Mesenchymal stem cell (in vitro differentiated cells and primary cell): ENCODE data around the gene TENM3.

Experiments
- DNase-seq: peaks from one replicate; pipeline ENCODE4 v3.0.0-alpha.2; 2013
- H2AFZ ChIP-seq: one replicate; pipeline ENCODE4 v1.6.1; 2013; ENCODE audit warnings: low read depth, mild to moderate bottlenecking, control low read depth, inconsistent platforms, low read length, moderate library complexity
- H2AK5ac ChIP-seq: 2 replicates; pipeline ENCODE4 v1.6.1; 2013; ENCODE audit warnings: low read length, moderate library complexity, mild to moderate bottlenecking, inconsistent platforms; ENCODE audit not compliant: severe bottlenecking
- H2BK120ac ChIP-seq: one replicate; pipeline ENCODE4 v1.6.1; 2013; ENCODE audit warnings: low read depth, mild to moderate bottlenecking, inconsistent platforms, low read length, moderate library complexity
- H2BK12ac ChIP-seq, 2 experiments: one replicate each; pipeline ENCODE4 v1.6.1; 2013; ENCODE audit warnings: inconsistent platforms in 2 of 2, low read length in 2 of 2, mild to moderate bottlenecking in 2 of 2, moderate library complexity in 2 of 2, control low read depth in 1 of 2
- H2BK15ac ChIP-seq: one replicate; pipeline ENCODE4 v1.6.1; 2013; ENCODE audit warnings: mild to moderate bottlenecking, low read depth, inconsistent platforms; ENCODE audit not compliant: poor library complexity, severe bottlenecking
- H2BK5ac ChIP-seq: 2 replicates; pipeline ENCODE4 v1.6.1; 2013; ENCODE audit warnings: low read depth, mild to moderate bottlenecking, low read length, control low read depth, inconsistent platforms; ENCODE audit not compliant: poor library complexity, severe bottlenecking
- H3K14ac ChIP-seq, 2 experiments: one replicate each; pipeline ENCODE4 v1.6.1; 2013; ENCODE audit warnings: inconsistent platforms in 2 of 2, low read length in 2 of 2, control low read depth in 1 of 2, mild to moderate bottlenecking in 1 of 2, moderate library complexity in 1 of 2
- H3K18ac ChIP-seq, 2 experiments: one replicate each; pipeline ENCODE4 v1.6.1; 2013; ENCODE audit warnings: inconsistent platforms in 2 of 2, low read length in 2 of 2, control low read depth in 1 of 2, low read depth in 1 of 2, mild to moderate bottlenecking in 1 of 2
- H3K23ac ChIP-seq, 2 experiments: one replicate each; pipeline ENCODE4 v1.6.1; 2013; ENCODE audit warnings: inconsistent platforms in 2 of 2, low read length in 2 of 2, mild to moderate bottlenecking in 2 of 2, moderate library complexity in 2 of 2, control low read depth in 1 of 2
- H3K27ac ChIP-seq: 2 replicates; pipeline ENCODE4 v1.5.1; 2013; ENCODE audit warnings: mild to moderate bottlenecking, moderate library complexity, low read length, control low read depth, inconsistent platforms; ENCODE audit not compliant: poor library complexity, severe bottlenecking
- H3K27me3 ChIP-seq, 2 experiments: 2 replicates each; pipeline versions ENCODE4 v1.6.1 to v1.7.0; 2013; ENCODE audit warnings: low read length in 2 of 2, mild to moderate bottlenecking in 2 of 2, moderate library complexity in 2 of 2, control low read depth in 1 of 2, inconsistent platforms in 1 of 2; ENCODE audit not compliant: control insufficient read depth in 1 of 2, insufficient read depth in 1 of 2
- H3K36me3 ChIP-seq, 2 experiments: 2 replicates each; pipeline versions ENCODE4 v1.6.1 to v1.7.0; 2013; ENCODE audit warnings: low read length in 2 of 2, control low read depth in 1 of 2, inconsistent platforms in 1 of 2, low read depth in 1 of 2, mild to moderate bottlenecking in 1 of 2; ENCODE audit not compliant: insufficient read depth in 2 of 2, control insufficient read depth in 1 of 2
- H3K4ac ChIP-seq, 2 experiments: one replicate each; pipeline ENCODE4 v1.6.1; 2013; ENCODE audit warnings: inconsistent platforms in 2 of 2, low read length in 2 of 2, mild to moderate bottlenecking in 2 of 2, moderate library complexity in 2 of 2, control low read depth in 1 of 2, low read depth in 1 of 2
- H3K4me1 ChIP-seq: 2 replicates; pipeline ENCODE4 v1.6.1; 2013; ENCODE audit warnings: low read depth, low read length, control low read depth; ENCODE audit not compliant: control insufficient read depth, insufficient read depth
- H3K4me2 ChIP-seq: 2 replicates; pipeline ENCODE4 v1.6.1; 2013; ENCODE audit warnings: low read length, mild to moderate bottlenecking, inconsistent platforms; ENCODE audit not compliant: poor library complexity, severe bottlenecking
- H3K4me3 ChIP-seq, 2 experiments: 2 replicates each; pipeline versions ENCODE4 v1.5.1 to v1.7.0; 2013; ENCODE audit warnings: low read length in 2 of 2, mild to moderate bottlenecking in 2 of 2, control low read depth in 1 of 2, low read depth in 1 of 2; ENCODE audit not compliant: insufficient read depth in 1 of 2
- H3K79me1 ChIP-seq: replicated peaks from 2 replicates; pipeline ENCODE4 v1.6.1; 2013; ENCODE audit warnings: mild to moderate bottlenecking, control low read depth, low read length, inconsistent platforms; ENCODE audit not compliant: poor library complexity, severe bottlenecking
- H3K9ac ChIP-seq: 2 replicates; pipeline ENCODE4 v1.7.0; 2013; ENCODE audit warnings: mild to moderate bottlenecking, low read length, moderate library complexity
- H3K9me3 ChIP-seq: 2 replicates; pipeline ENCODE4 v1.7.0; 2013; ENCODE audit warnings: mild to moderate bottlenecking, low read length; ENCODE audit not compliant: control insufficient read depth
- H4K8ac ChIP-seq: one replicate; pipeline ENCODE4 v1.6.1; 2013; ENCODE audit warnings: inconsistent platforms, mild to moderate bottlenecking, low read length, moderate library complexity
- H4K91ac ChIP-seq: one replicate; pipeline ENCODE4 v1.6.1; 2013; ENCODE audit warnings: mild to moderate bottlenecking, low read length, inconsistent platforms
- WGBS: methylation state at CpG from one replicate; pipeline ENCODE4 v1.1.7; 2013; ENCODE audit warnings: mixed read lengths; 5-methylcytosine and 5-hydroxymethylcytosine counted together

The TENM3 gene

GRCh38 chr4:182324282-182324681 is 81.1 kb downstream of the TENM3 start:
- H2AFZ ChIP-seq: no peak overlapping the region
- H2BK5ac ChIP-seq: no peak overlapping the region
- no peaks in the 10 kb centered on the region for H3K27me3 ChIP-seq
- no peak overlapping the region for H2BK12ac ChIP-seq
- no peak overlapping the region for H4K91ac ChIP-seq
- no peak overlapping the region for H3K4me3 ChIP-seq
- H3K27ac ChIP-seq: no peak overlapping the region
- peaks cover 2% of the 10 kb centered on the region for H3K4me1 ChIP-seq
- no peak overlapping the region for H3K4ac ChIP-seq
- no peak overlapping the region for H2BK15ac ChIP-seq
- WGBS: 91% methylated on average over 10 of the region's 10 CpGs
- H3K14ac ChIP-seq: no peak overlapping the region
- peaks cover 0 to 18% of the 10 kb centered on the region in 2 experiments for H3K36me3 ChIP-seq
- no peak overlapping the region for H3K18ac ChIP-seq
- H4K8ac ChIP-seq: no peak overlapping the region
- no peak overlapping the region for H3K23ac ChIP-seq
- H3K79me1 ChIP-seq: peaks cover 12% of the 10 kb centered on the region
- H3K4me2 ChIP-seq: no peak overlapping the region
- H3K9me3 ChIP-seq: no peaks in the 10 kb centered on the region
- H3K9ac ChIP-seq: no peak overlapping the region
- H2AK5ac ChIP-seq: no peak overlapping the region
- DNase-seq: no peak
- no peak overlapping the region for H2BK120ac ChIP-seq

- H3K4ac ChIP-seq: no peak overlapping the region
- no peak overlapping the region for H3K4me2 ChIP-seq
- H2AFZ ChIP-seq: no peak overlapping the region
- no peaks in the 10 kb centered on the region for H3K27me3 ChIP-seq
- H2BK12ac ChIP-seq: no peak overlapping the region
- 50% methylated on average over 1 of the region's 3 CpGs for WGBS
- no peak overlapping the region for H2BK5ac ChIP-seq
- H3K4me3 ChIP-seq: peak overlapping the region in 1 of 2 experiments; percentile 60
- H3K9me3 ChIP-seq: no peaks in the 10 kb centered on the region
- no peak overlapping the region for H2AK5ac ChIP-seq
- H3K9ac ChIP-seq: peak overlapping the region; percentile 26
- peaks cover 9% of the 10 kb centered on the region for H3K79me1 ChIP-seq
- no peak overlapping the region for H3K23ac ChIP-seq
- no peaks in the 10 kb centered on the region for H3K4me1 ChIP-seq
- H3K14ac ChIP-seq: no peak overlapping the region
- peaks cover 0 to 20% of the 10 kb centered on the region in 2 experiments for H3K36me3 ChIP-seq
- no peak overlapping the region for H4K91ac ChIP-seq
- no peak overlapping the region for H3K27ac ChIP-seq
- no peak overlapping the region for H3K18ac ChIP-seq
- DNase-seq: no peak
- no peak overlapping the region for H2BK120ac ChIP-seq
- H4K8ac ChIP-seq: no peak overlapping the region
- no peak overlapping the region for H2BK15ac ChIP-seq
Measured at GRCh38 chr4:182325397-182325796, 82.2 kb downstream of the TENM3 start.

GRCh38 chr4:182325848-182326255 is 82.7 kb downstream of the TENM3 start:
- no peak for DNase-seq
- WGBS: 81% methylated on average over 16 of the region's 16 CpGs
- no peak overlapping the region for H3K18ac ChIP-seq
- H2AK5ac ChIP-seq: no peak overlapping the region
- H2BK5ac ChIP-seq: no peak overlapping the region
- no peak overlapping the region for H3K23ac ChIP-seq
- no peak overlapping the region for H2BK120ac ChIP-seq
- H3K9ac ChIP-seq: peak overlapping the region; percentile 26
- H2BK12ac ChIP-seq: no peak overlapping the region
- no peak overlapping the region for H4K8ac ChIP-seq
- peak overlapping the region in 1 of 2 experiments; percentile 60 for H3K4me3 ChIP-seq
- no peak overlapping the region for H3K4me2 ChIP-seq
- peaks cover 0 to 20% of the 10 kb centered on the region in 2 experiments for H3K36me3 ChIP-seq
- H3K27me3 ChIP-seq: no peaks in the 10 kb centered on the region
- no peak overlapping the region for H3K27ac ChIP-seq
- no peaks in the 10 kb centered on the region for H3K4me1 ChIP-seq
- no peak overlapping the region for H2AFZ ChIP-seq
- no peak overlapping the region for H2BK15ac ChIP-seq
- peaks cover 9% of the 10 kb centered on the region for H3K79me1 ChIP-seq
- no peaks in the 10 kb centered on the region for H3K9me3 ChIP-seq
- H3K4ac ChIP-seq: no peak overlapping the region
- H4K91ac ChIP-seq: no peak overlapping the region
- H3K14ac ChIP-seq: no peak overlapping the region

- no peaks in the 10 kb centered on the region for H3K4me1 ChIP-seq
- H3K9me3 ChIP-seq: no peaks in the 10 kb centered on the region
- no peak overlapping the region for H3K4me3 ChIP-seq
- H3K79me1 ChIP-seq: peaks cover 4% of the 10 kb centered on the region
- H3K14ac ChIP-seq: no peak overlapping the region
- no peak overlapping the region for H2BK5ac ChIP-seq
- no peak overlapping the region for H2BK12ac ChIP-seq
- no peak overlapping the region for H3K23ac ChIP-seq
- H3K9ac ChIP-seq: no peak overlapping the region
- WGBS: 75% methylated on average over 7 of the region's 7 CpGs
- no peak overlapping the region for H2BK120ac ChIP-seq
- no peak overlapping the region for H4K8ac ChIP-seq
- no peak overlapping the region for H2BK15ac ChIP-seq
- H3K4ac ChIP-seq: no peak overlapping the region
- no peak overlapping the region for H3K4me2 ChIP-seq
- no peak overlapping the region for H4K91ac ChIP-seq
- no peak for DNase-seq
- no peak overlapping the region for H3K18ac ChIP-seq
- no peak overlapping the region for H2AK5ac ChIP-seq
- H2AFZ ChIP-seq: no peak overlapping the region
- no peaks in the 10 kb centered on the region for H3K27me3 ChIP-seq
- H3K36me3 ChIP-seq: peaks cover 0 to 20% of the 10 kb centered on the region in 2 experiments
- no peak overlapping the region for H3K27ac ChIP-seq
Measured at GRCh38 chr4:182328505-182328904, 85.3 kb downstream of the TENM3 start.
